Medulla oblongata (tissue), 1 donor: ENCODE measurements around the gene RARB.

Source experiments
- DNase-seq: peaks from one replicate; pipeline ENCODE4 v3.0.0-alpha.2; 2015; ENCODE audit errors: extremely low spot score

RARB gene

GRCh38 chr3:25508433-25508832 lies 80.4 kb downstream of the RARB start:
- DNase-seq: no peak

DNA sequence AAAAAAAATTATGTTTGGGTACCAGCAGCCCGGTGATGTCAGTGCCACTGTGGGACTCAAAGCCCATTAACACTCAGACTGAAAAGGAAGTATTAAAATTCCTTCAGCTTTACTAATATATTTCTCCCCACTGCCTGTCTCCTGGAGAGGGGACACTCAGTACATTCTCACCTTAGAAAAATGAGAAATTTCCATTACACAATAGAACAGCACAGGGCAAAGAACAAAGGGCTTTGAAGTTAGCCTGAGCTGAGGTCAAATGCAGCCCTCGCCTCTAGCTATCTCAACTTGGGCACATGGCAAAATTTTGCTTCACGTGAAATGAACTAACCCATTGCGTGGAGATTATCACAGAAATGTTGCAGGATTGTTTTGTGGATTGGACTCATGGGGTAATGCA lies 80.8 kb downstream of the RARB start:
- no peak for DNase-seq

- no peak for DNase-seq
Observed at GRCh38 chr3:25510797-25511196, 82.7 kb downstream of the RARB start.

GRCh38 chr3:25511972-25512721 lies 84.1 kb downstream of the RARB start:
- no peak for DNase-seq

DNA sequence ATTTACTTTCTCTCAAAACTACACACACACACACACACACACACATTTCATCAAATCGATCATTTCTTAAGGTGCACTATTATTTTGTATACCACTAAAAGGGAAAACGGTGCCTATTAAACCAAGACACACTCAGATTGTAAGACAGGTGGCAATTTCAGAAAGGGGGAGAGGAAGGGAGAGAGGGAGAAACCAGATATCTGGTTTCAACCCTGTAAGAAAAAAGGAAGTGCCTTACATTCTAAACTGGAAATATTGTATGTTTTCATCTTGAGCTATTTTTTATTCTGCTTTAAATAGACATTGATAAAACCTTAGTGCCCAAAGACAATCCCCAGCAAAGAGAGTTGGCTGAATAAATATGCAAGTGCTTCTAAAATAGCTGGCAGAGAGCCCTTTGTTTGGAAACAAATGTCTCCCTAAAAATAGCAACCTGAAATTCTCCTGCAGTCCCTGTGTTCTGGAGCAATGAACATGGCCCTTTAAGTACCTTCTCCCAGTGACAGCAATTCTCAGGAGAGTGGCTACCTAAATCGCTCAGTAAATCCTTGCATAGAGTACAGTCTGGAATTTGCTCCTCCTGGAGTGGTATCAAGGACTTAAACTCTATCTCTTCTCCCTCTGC lies 85.7 kb downstream of the RARB start:
- no peak for DNase-seq

DNA sequence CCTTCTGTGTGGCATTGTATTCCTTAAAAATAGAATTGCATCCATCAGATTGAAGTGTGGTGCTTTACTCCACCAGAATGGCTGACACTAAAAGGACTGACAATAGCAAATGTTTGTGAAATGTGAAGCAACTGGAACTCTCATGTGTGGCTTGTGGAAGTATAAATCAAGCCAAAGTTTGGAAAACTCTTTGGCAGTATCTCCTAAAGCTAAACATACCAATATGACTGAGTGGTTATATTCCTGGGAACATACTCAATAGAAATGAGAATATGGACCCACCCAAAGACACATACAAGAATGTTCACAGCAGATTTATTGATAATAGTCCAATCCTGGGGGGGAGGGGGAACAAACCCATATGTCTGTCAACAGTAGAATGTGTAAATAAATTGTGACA lies 87.1 kb downstream of the RARB start:
- DNase-seq: no peak

GRCh38 chr3:25520926-25521559 lies 93.0 kb downstream of the RARB start:
- no peak for DNase-seq

- no peak for DNase-seq
Observed at GRCh38 chr3:25527336-25527735, 99.3 kb downstream of the RARB start.

- peak; percentile 35 for DNase-seq
Observed at GRCh38 chr3:25527801-25528200, 99.7 kb downstream of the RARB start.

- DNase-seq: no peak
Observed at GRCh38 chr3:25531971-25532370, 103.9 kb downstream of the RARB start.

GRCh38 chr3:25532431-25533162 lies 104.5 kb downstream of the RARB start:
- DNase-seq: no peak

DNA sequence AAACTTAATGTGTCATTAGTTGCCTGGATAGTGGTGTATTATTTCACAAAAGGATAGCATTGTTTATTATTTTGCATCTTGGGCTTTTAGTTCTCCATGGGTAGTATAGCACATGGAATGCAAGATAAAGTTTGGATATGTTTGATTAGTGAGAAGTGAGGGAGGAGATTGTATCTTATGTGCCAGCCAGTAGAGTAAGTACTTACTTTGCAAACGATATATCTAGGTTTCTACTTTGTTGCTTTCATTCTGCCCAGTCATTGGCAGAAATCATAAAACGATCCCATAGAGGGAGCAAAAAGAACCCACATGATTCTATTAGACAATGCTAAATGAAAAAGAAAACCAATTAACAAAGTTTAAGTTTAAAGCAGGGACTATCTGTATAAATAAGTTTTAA lies 105.3 kb downstream of the RARB start:
- DNase-seq: no peak

DNA sequence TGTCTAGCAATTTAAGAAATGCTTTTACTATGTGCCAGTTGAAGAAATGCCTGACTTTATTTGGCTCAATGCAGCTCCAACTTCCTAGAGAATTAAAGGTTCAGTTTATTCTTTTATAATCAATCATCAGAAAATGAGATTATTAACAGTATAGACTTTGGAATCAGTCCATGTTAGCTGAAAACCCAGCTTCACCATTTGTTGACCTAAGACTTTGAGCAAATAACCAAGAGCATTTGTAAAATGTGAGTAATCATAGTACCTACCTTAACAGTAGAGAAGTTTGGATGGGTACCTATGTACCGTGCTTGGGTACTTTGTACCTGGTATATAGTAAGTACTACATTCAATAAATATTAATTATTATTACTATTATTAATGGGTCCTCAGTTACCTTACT lies 105.9 kb downstream of the RARB start:
- no peak for DNase-seq

DNA sequence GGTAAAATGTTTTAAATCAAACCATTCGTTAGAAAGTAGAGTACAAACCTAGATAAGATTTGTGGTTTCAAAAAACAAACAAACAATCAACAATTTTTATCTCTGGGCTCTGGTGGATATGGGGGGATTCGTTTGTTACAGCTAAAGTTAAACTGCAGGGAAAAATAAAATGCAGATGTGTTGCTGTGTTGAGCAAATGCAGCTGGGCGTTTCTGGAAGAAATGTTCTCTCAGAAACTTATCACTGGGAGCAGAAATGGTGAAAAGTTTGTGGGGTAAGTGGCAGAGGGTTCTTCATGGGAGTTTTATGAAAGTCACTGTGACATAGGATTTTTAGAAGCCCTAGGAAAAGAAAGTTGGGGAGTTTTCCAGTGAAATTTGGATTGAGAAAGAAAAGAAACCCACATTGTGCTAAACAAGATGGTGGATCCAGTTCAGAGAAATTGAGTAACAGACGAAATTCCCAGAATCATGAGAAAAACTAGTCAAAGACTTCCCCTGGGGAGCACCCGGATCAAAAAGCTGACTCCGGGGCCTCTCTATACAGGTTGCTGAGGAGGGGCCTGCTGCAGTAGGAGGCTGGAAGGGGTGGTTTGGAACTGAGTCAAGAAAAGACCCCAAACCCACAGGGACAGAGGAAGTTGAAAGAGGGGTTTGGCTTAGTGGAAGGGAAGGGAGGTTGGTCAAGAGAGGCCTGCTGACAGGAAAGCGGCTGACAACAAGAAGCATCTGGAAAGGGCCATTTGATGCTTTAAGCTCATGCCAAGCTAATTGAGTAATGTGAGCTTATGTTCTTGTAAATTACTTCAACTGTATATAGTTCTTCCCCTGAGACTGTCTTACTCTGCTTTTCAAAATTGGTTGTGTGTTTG lies 108.7 kb downstream of the RARB start:
- DNase-seq: no peak

GRCh38 chr3:25537516-25537915 lies 109.5 kb downstream of the RARB start:
- DNase-seq: no peak

DNA sequence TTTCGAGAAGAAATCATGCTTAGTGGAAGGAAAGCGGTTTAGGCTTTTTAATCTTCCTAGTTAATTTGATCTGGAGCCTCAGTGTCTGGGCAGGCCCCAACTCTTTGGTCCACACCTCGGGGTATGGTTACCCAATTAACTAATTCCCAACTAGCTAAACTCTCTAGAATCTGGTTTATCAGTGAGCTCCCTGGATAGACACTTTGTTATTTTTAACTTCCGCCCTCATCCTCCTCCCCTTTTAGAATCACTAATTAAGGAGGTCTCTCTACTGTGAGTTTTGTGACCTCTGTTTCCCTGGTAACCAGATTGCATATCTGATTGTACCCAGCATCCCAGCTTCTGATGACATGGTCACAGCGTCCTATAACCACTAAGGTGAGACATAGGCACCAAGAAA lies 112.2 kb downstream of the RARB start:
- no peak for DNase-seq

- no peak for DNase-seq
Observed at GRCh38 chr3:25542492-25543039, 114.5 kb downstream of the RARB start.

DNA sequence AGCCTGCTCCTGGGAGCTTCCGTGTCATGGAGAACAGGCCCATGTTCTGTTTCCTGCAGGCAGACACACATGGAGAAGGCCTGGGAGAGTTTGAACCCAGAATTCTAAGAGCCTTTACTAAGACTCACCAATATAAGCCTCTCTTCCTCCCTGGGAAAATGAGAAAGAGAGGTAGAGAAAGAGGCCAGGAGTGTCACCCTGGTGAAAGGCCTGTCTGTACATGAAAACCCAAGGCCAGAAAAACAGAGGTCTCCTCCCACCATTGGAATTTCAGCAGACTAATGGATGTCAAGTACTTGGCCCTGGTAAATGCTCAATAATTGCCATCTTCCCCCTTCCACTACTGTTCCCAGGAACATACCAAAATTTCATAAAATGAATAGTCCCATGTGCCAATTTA lies 119.0 kb downstream of the RARB start:
- no peak for DNase-seq

- DNase-seq: no peak
Observed at GRCh38 chr3:25547943-25548674, 120.0 kb downstream of the RARB start.

- DNase-seq: no peak
Observed at GRCh38 chr3:25548836-25549235, 120.8 kb downstream of the RARB start.

DNA sequence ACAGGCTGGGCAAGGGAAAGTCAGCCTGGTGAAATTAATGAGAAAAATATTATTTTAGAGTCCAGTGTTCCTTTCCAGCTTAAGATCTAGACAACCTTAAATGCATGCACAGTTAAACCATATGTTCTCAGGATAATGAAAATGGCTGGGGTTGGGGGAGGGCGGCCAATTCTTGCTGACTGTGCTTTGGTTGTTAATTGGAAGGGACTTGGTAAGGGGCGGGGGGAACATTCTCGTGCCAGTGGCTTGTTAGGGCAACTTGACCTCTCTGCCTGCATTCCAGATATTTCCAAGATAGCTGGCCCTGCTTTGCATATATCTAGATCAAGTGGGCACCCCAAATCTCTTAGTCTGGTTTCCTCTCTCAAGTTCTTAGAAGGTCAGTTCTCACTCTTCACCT lies 124.2 kb downstream of the RARB start:
- DNase-seq: no peak
